NCI-H2107 (cell line): ENCODE results near the gene PRR13.
A peak's percentile ranks its signal among the peaks of the same experiment; 100 is the strongest.
"Not testable (repeated sequence)": the region's sequence is repeated elsewhere in the genome, so short reads cannot be mapped to it uniquely, and the experiment has no call there.

Experiments used
- DNase-seq: peaks from one replicate; lab custom pipeline; 2025; lab: John Stamatoyannopoulos, UW

PRR13 gene

DNA sequence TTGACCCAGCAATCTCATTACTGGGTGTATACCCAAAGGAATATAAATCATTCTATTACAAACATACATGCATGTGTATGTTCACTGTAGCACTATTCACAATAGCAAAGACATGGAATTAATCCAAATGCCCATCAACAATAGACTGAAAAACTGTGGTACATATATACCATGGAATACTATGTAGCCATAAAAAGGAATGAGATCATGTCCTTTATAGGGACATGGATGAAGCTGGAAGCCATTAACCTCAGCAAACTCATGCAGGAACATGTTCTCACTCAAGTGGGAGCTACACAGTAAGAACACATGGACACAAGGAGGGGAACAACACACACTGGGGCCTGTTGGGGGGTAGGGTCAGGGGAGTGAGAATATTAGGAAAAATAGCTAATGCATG lies 2.0 kb upstream of the PRR13 start:
- not testable (repeated sequence) for DNase-seq

DNA sequence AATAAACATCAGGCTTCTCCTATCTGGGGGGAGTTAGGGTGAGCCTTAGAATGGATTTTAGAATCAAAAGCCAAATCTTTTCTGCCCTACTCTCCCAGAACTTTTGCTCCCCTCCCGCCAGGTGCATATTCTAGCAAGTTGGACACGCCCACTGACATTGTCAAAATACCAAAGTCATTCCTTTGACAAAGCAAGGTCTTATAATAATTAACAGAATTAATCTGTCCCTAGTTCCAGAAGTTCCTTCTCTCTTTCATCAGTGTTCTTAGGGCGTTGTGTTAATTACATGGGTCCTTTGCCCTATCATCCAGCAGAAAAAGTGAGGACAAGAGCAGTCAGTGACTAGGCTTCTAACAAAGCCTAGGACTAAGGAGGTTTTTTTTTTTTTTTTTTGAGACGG lies 2.4 kb downstream of the PRR13 start:
- no peak for DNase-seq

DNA sequence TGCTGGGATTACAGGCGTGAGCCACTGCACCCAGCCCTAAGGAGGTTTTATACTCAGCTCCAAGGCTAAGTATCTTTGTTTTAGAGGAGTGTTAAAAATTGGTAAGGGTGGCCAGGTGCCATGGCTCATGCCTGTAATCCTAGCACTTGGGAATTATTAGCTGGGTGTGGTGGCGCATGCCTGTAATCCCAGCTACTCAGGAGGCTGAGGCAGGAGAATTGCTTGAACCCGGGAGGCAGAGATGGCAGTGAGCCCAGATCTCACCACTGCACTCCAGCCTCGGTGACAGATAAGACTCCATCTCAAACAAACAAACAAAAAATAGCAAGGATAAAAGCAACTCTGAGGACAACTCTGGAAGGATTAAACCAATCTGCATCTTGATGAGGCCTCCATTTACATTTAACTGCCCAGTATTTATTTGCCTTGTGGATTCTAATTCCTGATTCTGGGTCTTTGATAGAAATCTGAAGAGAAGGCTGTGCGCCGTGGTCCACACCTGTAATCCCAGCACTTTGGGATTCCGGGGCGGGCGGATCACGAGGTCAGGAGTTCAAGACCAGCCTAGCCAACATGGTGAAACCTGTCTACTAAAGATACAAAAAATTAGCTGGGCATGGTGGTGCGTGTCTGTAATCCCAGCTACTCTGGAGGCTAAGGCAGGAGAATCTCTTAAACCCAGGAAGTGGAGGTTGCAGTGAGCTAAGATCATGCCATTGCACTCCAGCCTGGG lies 3.2 kb downstream of the PRR13 start:
- DNase-seq, result not testable (repeated sequence)

- no peak for DNase-seq
Measured at GRCh38 chr12:53450936-53451335, 9.4 kb downstream of the PRR13 start.

DNA sequence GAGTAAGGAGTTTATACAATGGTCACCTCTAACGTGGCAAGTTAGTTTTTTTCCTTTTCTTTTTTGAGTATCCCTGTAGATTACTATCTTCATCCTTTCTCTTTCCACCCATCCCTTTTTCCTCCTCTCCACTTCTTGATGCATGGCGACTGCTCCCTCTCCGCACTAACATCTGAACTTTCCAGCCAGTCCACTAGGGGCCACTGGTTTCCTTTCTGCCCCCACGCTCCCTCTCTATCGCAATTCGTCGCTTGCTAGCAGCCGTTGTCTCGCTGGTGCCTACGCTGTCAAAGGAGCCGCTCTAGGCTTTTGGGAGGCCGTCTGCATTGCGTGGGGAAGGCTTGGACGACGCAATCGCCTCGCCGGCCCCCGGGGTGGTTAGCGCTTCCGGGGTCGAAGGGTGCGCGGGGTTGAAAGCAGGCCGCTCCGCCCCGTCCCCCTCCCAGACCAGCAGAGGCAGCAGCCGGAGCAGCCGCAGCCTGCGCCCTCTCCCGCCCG lies 10.2 kb downstream of the PRR13 start, which contains the start of gene PCBP2:
PCBP2 (plus strand) TSS at position 442 of the 498 bp plus-strand sequence. CDS start 2,699 bp downstream, outside the sequence.
- DNase-seq, result peak; percentile 98

- DNase-seq, result peak; percentile 43
Measured at GRCh38 chr12:53452159-53453077, 10.9 kb downstream of the PRR13 start.

DNA sequence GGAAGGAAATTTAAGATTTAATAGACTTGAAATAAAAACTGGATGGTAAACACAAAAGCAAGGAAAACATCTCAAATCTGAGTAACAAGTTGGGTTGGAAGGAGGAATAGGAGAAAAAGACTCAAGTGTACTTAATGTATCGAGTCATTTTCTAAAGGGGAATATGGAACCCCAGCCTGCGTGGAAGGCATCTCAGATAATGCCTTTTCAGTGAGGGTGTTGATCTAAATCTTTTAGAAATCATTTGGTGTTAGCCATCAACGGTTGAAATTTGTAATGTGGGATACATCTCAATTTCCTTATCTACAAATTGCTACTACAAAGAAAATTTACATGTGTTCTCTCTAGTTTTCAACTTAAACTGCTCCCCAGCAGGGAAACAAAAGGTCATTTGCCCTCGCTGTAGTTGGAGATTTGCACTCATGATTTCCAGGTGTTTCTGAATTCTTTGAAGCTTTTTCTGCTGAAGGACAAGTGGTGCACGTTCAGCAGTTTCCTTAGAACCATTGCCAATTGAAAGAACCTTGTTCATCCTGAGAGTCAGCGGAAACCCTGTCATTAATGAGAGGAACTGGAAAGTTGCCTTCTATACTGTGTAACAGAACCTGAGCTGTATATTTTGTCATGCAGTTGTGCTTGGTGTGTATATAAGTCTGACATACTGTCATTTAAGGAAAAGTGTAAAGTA lies 12.6 kb downstream of the PRR13 start:
- DNase-seq, result no peak

DNA sequence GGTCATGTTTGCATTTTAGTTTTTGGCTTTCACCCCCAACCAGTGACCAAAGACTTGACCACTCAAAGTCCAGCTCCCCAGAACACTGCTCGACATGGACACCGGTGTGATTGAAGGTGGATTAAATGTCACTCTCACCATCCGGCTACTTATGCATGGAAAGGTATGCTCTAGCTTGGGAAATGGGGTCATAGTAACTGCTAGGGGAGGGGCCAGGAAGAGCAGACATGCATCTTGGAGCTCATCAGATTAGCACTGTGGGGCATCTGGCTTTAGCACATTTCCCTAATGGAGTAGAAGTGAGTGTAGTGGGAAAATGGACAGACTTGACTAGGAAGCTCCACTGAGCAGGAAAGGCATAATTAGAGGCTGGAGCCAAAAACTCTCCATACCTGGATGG lies 13.2 kb downstream of the PRR13 start:
- DNase-seq, result no peak

GRCh38 chr12:53456654-53457366 lies 15.3 kb downstream of the PRR13 start:
- no peak for DNase-seq

DNA sequence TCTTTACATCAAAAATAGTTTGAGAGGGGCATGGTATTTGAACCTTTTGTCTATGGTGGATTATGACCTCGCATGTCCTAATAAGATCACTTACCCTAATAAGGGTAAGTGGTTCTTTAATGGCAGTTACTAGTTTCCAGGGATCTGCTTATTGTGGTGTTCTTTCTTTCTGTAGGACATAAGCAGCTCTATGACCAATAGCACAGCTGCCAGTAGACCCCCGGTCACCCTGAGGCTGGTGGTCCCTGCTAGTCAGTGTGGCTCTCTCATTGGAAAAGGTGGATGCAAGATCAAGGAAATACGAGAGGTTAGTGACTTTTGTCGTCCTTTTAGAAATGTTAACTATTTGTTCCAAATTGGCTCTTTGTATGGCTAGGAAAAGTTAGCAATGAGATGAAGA lies 17.6 kb downstream of the PRR13 start:
- DNase-seq, result no peak

DNA sequence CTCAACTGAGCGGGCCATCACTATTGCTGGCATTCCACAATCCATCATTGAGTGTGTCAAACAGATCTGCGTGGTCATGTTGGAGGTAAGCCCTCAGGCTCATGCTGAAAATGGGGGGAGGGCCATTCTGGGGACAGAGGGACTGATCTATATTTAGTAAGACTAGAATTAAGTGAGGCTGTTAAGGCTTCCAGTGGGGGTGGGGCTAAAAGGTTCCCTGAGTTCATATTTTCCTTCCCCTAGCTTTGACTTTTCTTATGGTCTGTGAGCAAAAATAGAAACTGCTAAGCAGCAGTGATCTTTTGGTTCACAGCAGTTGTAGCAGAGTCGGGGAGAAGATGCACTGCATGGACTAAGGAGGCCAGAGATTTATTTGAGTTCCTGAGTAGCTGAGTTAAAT lies 19.5 kb downstream of the PRR13 start:
- no peak for DNase-seq

GRCh38 chr12:53461591-53461990 lies 20.1 kb downstream of the PRR13 start:
- no peak for DNase-seq

DNA sequence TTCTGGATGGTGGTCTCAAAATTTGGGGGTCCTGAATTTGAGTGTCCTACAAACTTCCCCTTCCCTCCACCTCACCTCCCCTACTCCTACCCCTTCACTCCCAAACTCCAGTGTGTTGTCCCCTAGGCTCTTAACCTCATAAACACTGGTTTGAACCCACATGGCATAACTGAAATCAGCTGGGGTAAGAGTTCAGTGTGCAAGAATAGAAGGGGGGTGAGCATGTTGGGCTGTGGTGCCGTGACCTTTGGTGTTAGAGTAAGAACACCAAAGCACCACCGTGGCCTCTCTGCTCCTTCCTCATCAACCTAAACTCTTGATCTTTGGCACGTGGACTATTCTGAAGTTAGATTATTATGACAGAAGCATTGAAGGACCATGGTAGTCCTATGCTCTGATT lies 21.4 kb downstream of the PRR13 start:
- DNase-seq, result no peak

- DNase-seq, result no peak
Measured at GRCh38 chr12:53463802-53464560, 22.4 kb downstream of the PRR13 start.

DNA sequence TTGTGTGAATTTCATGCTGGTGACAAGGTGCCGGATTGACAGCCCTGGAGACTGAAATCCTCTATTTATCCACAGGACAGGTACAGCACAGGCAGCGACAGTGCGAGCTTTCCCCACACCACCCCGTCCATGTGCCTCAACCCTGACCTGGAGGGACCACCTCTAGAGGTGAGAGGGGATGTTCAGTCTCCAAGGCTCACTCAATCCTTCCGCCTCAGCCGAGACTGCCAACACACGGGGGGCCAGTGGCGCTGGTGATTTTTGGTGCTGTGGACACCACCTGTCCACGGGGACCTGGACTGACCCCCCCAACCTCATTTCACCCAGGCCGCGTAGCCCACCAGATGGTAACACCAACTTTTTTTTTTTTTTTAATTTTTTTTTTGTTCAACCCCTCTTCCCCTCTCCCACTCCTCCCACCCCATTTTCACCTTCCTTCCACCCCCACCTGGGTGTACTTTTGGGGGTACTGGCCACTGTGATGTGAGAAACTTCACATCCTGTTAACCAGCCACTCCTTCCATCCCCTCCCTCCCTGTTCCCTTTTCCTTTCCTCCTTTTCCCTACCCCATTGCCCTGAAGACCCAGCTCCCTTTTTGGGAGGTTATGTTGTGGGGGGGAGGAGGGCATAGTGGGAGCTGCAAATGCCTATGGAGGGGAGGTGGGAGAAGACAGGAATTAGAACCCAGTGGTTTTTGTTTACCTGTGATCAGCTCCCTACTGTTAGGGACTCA lies 23.3 kb downstream of the PRR13 start:
- DNase-seq, result no peak

DNA sequence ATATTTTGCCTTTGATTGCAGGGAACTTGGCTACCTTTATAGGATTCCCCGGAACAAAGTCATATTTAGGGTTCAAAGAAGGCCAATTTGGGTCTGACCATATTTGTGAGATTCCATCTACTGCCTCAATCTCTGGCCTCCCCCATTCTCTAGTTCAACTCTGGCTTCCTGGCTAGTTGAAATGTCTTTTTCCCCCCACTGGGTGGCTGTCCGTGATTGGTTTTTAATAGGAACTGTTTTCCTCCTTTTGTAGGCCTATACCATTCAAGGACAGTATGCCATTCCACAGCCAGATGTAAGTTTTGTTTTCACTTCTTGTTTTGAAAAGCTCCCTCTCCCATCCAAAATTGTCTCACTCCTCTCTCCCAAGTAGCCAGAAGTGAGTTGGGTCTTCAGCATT lies 24.1 kb downstream of the PRR13 start:
- DNase-seq, result no peak

GRCh38 chr12:53466640-53467039 lies 25.1 kb downstream of the PRR13 start:
- DNase-seq, result no peak

GRCh38 chr12:53467082-53467481 lies 25.5 kb downstream of the PRR13 start:
- DNase-seq, result no peak

DNA sequence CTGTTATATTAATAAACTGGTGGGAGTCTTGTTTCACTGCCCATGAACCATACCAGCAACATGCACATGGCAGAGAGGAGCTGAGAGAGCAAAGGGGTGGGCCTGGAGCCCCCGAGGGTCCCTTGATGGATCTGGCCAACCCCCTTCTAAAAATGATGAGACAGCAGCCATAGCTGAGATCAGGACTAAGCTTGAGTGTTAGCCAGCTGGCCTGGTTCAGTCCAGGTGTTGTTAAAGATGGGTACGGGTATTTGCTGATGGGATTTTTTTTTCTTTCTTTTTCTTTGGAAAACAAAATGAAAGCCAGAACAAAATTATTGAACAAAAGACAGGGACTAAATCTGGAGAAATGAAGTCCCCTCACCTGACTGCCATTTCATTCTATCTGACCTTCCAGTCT lies 26.3 kb downstream of the PRR13 start:
- DNase-seq, result no peak

- DNase-seq, result no peak
Measured at GRCh38 chr12:53468282-53468681, 26.7 kb downstream of the PRR13 start.
